C4-2B (cell line): ENCODE data around the gene GRAMD2B.

Source experiments
- CTCF ChIP-seq: fragments of 450-650 bp; conservative IDR thresholded peaks from 2 replicates; pipeline ENCODE4 v1.5.1; 2017; ENCODE audit warnings: mild to moderate bottlenecking
- ZFX ChIP-seq: fragments of 450-650 bp; IDR thresholded peaks from 2 replicates; pipeline ENCODE4 v1.6.1; 2017

- TF ChIP-seq CTCF, result no peak
- no peak for TF ChIP-seq ZFX
Measured at GRCh38 chr5:126494393-126494792, 71.2 kb downstream of the GRAMD2B start.
